Glomerular endothelial cell (primary cell): ENCODE measurements around the gene GGT1. TPM values are rescaled to one million over a fixed set of nuclear protein-coding genes. Genes with fewer than 3 reads are reported as not detected.
"Not testable (repeated sequence)": the region's sequence is repeated elsewhere in the genome, so short reads cannot be mapped to it uniquely, and the experiment has no call there.

Experiments used
- DNase-seq: peaks from one replicate; pipeline ENCODE4 v3.0.0-alpha.2; 2011; ENCODE audit warnings: low read depth, low spot score; ENCODE audit errors: extremely low read depth
- total RNA-seq: library from RNA; depleted of rRNA; stranded (reverse); fragments of >200 nt; gene quantifications from 2 replicates; pipeline ENCODE4 v1.2.3, GENCODE V29; 2015

GGT1 gene
- total RNA-seq, 1 donor from 2014 or later = 8.2 TPM

DNA sequence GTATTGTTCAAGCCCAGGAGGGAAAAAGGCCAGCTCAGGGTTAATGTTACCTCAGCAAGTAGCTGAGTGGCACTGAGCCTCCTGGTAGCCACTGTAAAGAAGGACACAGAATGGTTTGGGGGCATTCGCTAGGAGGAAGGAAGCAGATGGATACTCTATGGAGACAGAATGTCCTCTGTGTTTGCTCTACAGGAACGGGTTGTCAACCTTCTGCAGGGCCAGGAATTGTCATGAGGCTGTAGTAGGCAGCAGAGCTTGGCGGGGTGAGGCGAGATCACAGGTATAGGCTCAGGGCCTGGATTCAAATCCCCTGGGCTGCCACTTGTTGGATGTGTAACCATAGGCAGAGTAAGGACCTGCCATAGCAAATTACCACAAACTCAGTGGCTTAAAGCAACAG is 7.1 kb upstream of the GGT1 start:
- no peak for DNase-seq

DNA sequence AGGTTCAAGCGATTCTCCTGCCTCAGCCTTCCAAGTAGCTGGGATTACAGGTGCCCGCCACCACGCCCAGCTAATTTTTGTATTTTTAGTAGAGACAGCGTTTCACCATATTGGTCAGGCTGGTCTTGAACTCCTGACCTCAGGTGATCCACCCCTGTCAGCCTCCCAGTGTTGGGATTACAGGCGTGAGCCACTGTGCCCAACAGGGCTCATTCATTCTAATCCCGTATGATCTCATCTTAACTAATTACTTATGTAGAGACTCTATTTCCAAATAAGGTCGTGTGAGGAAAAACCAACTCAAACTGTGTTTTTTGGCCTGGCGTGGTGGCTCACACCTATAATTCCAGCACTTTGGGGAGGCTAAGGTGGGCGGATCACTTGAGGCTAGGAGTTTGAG is 5.9 kb upstream of the GGT1 start:
- DNase-seq = not testable (repeated sequence)

DNA sequence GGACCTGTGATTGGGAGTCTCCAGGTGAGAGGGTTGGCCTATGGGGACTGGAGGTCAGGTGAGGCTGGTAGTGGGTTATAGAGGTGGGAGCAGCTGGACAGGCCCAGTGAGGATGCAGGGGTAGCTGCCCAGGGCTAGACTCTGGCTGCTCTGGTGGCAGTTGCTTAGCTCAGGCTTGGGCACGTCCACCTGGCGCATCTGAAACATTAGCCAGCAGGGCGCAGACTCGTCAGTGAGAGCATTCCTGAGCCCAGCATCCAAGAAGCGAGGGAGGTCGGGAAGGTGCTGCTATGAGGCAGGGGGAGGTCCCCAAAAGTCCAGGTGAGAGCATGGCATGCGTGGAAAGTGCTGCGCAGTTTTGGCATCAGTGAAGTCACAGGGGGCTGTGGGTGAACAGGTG is 3.5 kb upstream of the GGT1 start:
- no peak for DNase-seq

DNA sequence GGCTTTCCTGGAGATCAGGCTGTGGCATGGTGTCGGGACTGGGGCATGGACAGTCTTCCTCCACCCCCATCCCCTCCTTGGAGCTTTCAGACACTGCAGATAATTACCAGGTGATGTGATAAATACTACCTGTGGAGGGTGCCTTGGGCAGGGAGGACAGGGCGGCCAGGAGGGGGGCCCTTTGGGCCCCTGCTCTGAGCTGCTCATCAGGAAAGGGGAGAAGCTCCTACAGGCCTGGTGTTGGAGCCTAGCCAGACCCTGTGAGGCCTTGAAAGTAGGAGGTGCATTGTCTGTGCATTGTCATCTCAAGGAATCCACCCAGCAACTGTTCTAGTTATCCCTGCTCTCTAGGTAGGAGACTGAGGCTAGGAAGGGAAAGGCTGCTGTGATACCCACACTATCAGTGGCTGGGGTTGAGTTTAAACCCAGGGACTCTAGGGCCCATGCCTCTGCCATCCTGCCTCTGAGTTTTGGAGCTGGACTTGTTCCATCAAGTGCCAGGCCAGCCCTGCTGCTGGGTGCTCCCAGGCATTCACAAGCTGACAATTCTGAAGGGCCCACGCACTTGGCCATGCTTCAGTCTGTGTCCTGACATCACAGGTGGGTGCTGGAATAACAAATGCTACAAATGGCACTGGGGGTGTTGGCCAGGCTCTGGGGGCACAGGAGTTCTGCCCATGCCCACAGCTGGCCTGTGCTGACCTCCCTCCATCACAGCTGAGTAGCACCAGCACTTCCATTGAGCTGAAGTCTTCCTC is 2.9 kb upstream of the GGT1 start:
- DNase-seq = not testable (repeated sequence)

DNA sequence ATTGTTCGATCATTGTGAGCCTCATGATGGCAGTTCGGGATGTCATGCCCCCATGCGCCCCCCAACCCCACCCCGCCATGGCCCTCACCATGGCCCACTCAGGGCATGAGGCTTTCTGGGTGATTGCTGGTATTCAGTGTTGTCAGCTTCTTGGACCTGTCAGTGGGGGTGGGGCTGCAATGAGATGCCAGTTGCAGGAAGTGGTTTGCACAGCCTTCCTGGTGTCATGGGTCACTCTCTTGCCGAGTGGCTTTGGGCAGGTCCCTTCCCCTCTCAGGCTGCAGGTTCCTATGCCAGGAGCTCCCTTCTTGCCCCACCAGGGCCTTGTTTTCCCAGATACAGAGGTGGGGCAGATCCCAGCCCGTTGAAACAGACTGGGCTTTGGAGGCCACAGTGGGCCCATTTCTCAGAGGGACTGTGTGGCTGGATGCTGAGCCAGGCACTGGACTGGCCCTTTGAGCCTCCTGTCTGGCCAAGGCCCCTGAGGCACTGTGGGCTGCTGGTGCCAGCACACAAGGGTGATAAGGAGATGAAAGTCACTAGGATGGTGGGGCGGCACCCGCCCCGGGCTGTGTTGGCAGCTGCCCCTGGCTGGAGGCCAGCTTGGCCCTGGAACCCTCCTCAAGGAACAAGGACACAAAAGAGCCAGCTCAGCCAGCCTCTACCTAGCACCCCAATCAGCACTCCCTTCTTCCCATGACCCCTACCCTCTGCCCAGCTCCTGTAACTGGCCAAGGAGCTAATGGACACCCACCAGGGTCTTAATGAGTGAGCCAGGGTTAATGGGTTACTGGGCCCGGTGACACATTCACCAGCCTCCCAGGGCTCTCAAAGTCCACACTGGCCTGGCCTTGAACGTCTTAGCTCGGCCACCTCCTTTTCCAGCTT is 1.5 kb upstream of the GGT1 start:
- no peak for DNase-seq

DNA sequence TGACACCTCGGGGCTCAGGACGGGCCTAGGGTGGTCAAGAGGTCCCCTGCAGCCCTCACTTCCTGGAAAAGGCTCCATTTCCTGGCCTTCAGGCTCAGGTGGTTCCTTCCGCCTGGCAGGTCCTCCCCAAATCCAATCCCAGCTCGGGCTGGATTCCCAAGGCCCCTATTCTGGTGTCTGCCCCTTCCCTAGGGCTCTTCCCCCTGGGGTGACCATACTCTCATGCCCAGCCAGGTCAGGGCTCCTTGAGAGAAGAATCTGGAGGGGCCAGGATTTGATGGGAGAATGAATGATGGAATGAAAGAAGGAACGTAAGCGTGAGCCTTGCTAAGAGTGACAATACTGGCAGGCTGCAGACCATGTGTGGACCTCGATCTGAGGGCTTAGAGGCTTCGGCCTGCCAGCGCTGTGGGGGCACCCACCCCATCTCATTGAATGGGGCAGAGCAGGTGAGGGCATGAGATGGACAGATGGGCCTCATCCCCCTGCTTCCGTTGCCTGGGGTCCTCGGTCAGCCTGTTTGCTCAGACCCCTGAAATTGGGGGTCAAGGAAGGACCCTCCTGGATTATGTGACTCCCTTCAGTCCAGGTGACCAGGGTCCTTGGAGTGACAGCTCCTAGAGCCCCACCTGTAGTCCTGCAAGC is 766 bp upstream of the GGT1 start:
- DNase-seq = not testable (repeated sequence)

DNA sequence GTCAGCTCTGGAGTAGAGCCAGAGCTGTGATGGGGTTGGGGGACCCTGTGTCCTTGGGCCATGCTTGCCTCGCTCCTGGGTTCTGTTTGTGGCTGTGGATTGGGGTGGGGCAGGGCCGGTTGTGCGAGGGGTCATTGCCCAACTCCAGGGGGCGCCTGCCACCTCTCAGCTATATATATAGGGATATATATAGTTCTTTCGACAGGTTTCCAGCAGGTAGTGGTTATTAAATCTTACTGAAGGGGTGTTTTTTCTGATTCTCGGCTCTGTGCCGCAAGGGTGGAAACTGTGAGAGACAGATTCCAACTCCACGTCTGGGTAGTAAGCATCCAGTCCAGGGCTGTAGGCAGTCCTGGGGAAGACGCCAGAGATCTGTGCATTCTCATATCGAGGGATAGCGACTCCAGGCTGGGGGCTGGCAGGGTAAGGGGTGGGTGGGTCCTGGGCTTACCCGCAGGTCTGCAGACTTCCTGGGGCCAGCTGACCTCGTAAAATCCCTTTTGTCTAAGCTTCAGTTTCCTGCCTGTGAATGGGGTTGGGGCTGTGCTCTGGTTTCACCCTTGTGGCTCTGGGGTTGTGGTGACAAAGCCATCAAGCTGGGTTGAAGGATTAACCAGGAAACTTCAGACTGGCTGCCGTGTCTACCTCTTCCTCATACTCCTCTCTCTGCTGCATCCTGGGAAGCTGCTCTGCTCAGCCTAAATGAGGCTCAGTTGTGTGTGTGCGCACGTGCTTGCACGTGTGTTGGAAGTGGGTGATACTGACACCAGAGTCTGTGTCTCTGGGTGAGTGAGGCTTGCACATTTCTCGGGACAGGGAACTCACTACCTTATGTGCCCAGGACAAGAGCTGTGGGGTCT is 1.0 kb downstream of the GGT1 start:
- not testable (repeated sequence) for DNase-seq

DNA sequence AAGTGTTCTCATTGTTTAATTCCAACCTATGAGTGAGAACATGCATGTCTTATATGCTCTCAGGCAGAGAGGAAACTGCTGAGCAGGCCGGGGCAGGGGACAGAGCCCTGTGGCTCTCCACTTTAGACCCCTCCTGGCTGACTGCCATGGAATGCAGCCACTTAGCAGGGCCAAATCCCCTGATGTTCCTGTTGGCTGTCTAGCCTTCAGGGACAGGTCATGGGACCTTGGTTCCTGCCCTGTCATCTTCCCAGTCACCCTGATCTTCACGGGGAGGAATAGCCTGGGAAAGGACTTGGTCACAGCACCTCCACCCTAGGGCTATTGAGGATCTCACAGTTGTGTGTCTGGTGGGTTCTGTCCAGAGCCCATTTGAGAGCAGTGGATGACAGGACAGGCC is 3.3 kb downstream of the GGT1 start:
- not testable (repeated sequence) for DNase-seq

DNA sequence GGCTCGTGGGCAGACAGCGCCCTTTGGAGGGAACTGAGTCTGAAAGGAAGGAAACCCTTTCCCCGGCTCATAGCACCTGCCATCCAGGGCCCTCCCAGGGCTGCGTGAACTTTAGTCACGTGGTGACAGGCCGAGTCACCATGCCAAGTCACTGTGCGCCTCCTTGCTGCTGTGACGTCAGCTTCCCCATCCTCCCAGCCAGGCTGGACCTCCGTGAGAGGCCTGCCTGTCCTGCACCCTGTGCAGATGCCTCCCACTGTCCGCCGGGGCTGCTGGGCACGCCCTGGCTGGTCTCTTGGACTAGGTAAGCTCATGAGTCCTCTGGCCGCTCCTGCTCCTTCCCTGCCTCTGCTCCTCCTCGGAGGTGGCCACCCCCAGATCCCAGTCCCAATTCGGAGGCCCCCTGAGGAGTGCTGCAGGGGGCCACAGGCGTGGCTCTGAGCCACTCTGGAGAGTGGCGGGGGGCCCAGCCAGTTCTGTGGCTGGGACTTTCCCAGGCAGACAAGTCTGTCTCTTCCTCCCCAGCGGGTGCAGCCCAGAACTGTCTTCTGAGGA is 4.5 kb downstream of the GGT1 start:
- not testable (repeated sequence) for DNase-seq

DNA sequence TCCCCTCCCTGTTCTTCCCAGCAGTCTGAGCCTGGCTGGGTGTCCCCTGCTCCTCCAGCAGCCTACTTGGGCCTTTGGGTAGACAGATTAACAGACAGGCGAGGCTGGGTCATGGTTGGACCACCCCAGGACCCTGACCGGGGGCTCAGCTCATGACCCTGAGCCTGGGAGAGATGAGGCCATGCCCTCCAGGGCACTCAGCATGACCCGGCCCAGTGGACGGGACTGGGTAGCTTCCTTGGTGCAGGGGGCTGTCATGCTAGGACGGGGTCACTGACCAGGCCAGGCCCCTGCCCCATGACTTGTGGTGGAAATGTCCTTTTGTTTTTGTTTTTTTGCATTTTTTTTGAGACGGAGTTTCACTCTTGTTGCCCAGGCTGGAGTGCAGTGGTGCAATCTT is 5.3 kb downstream of the GGT1 start:
- DNase-seq = not testable (repeated sequence)

DNA sequence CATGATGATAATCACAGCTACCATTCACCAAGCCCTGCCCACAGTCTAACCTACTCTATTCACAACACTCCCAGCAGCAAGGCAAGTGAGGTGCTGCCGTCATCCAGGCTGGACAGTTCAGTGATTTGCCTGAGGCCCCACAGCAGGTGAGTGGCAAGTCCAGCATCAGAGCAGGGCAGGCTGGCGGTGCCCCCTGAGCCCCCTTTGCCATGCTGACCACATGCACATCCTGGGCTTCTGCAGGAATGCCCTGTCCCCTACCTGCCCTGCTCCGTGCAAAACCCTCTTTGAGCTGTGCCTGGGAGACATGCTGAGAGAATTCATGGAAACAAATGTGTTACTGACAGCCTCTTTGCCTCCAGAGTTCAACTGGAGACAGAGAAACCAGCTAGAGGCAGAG is 6.9 kb downstream of the GGT1 start:
- not testable (repeated sequence) for DNase-seq

DNA sequence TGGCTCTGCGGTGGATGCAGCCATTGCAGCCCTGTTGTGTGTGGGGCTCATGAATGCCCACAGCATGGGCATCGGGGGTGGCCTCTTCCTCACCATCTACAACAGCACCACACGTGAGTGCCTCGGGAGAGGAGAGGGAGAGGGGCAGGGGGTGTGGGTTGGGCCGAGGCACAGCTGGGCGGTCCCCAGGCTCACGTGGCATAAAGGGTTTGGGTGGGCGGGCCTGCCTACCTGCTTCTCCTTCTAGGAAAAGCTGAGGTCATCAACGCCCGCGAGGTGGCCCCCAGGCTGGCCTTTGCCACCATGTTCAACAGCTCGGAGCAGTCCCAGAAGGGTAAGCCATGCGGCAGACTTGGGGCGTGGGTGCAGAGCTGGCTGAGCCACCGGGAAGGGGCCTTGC is 11.8 kb downstream of the GGT1 start:
- not testable (repeated sequence) for DNase-seq

DNA sequence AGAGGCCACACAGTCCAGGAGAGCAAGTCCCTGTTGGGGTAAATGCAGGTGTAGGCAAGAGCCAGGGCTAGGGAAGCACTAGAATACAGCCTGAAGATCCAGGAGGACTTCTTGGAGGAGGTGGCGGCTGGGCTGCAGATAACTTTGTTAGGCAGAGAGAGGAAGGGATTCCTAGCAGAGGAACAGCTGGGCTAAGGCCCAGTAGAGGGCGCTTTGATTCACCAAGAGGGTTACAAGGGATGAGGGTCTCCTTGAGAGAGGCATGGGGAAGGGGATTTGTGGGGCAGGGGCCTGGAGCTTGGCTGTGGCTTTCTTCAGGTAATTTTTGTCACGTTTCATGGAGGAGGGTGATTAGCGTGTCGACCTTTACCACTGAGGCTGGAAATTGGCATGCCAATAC is 18.3 kb downstream of the GGT1 start:
- not testable (repeated sequence) for DNase-seq

DNA sequence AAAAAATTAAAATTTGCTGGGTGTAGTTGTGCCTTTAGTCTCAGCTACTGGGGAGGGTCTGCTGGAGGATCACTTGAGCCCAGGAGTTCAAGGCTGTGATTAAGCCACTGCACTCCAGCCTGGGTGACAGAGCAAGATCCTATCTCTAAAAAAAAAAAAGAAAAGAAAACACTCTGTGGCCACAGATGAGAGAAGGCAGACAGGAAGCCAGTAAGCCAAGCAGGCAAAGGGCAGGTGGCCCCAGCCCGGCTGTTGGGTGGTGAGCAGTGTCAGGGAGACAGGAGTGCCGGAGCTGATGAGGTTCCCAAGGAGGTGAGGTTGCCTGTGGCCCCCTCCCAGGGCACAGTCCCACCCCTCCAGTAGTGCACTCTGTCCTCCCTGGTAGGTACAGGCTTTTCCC is 19.6 kb downstream of the GGT1 start:
- DNase-seq = not testable (repeated sequence)

DNA sequence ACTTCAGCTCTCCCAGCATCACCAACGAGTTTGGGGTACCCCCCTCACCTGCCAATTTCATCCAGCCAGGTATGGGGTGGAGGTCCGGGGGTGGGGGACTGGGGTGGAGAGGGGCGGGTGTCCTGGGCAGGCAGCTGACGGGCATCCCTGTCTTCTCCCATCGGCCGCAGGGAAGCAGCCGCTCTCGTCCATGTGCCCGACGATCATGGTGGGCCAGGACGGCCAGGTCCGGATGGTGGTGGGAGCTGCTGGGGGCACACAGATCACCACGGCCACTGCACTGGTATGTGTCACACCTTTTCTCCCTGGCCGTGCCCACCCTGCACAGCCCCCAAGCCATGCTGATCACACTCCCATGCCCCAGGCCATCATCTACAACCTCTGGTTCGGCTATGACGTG is 24.9 kb downstream of the GGT1 start:
- not testable (repeated sequence) for DNase-seq

DNA sequence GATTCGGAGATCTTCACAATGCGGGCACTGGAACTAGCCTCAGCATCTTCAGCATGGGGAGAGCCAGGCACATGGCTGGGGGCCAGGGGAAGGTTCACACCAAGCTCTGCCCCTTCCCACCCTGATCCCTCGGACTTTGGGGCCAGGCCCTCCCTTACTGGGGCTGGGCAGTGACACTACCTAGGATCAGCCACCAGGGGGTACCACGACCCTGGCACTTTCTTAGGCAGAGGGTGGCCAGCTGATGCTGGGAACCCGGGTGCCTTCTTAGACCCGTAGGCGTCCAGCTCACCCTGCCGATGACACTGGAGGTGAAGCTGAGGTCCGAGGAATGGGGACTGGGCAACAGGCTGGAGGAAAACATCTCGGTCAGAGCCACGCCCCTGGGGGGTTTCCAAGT is 26.1 kb downstream of the GGT1 start:
- DNase-seq = not testable (repeated sequence)

DNA sequence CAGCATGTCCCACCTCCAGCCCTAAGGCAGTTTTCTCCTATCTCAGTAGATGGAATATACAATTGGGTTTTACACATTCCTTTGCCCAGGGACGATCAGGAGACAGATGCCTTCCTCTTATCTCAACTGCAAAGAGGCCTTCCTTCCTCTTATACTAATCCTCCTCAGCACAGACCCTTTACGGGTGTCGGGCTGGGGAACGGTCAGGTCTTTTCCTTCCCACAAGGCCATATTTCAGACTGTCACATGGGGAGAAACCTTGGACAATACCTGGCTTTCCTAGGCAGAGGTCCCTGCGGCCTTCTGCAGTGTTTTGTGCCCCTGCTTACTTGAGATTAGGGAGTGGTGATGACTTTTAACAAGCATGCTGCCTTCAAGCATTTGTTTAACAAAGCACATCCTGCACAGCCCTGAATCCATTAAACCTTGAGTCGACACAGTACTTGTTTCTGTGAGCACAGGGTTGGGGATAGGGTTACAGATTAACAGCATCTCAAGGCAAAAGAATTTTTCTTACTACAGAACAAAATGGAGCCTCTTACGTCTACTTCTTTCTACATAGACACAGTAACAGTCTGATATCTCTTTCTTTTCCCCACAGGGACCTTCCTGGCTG is 27.9 kb downstream of the GGT1 start:
- not testable (repeated sequence) for DNase-seq

DNA sequence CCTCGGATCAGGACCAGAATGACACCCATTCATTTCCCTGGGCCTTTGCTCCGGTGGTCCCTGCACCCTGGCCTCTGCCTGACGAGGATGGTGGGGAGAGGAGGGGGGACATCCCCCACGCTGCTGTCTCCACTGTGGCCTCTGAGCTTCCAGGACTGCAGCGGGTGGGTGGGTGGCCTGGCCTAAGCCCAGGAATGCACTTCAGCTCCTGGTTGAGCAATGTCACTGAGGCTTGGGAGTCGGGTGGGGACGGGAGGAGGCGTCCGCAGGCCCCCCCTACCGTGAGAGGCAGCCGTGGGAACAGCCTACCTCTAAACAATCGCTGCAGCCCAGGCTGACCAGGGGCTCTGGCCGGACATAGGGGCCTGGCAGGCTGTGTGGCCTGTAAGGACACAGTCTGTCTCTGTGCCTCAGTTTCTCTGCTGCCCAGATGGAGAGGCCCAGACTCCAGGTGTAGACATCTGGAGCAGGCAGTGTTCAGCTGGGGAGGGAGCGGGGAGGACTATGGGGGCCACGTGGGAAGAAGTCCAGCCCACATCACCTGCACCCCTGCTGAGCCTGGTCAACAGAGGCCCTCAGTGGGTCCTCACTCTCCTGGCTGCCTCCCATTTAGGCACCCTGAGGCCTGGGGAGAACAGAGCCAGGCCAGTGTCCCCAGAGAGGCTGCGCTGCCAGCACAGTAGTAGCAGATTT is 28.6 kb downstream of the GGT1 start:
- DNase-seq = not testable (repeated sequence)

DNA sequence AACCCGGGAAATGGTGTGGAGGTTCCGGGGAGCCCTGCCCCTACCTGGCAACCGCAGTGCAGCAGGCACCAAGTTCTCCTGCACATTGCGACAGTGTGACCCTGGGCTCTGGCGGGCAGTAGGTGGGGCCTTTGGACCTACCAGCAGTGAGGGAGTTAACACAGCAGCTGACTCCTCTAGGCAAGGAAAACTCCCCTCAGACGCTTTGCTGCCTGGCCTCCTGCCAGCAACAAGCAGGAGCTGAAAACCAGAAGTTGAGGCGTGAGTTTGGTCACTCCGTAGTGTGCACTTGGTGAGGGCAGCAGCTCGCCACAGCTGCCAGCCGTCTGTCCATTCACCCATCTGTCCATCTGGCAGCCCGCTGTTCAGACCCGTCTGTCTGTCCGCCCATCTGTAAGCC is 29.6 kb downstream of the GGT1 start:
- not testable (repeated sequence) for DNase-seq
